Naive B cell (primary cell): Measurements from ENCODE around the gene PPP3R1. TPM values are rescaled to one million over a fixed set of nuclear protein-coding genes. Genes with fewer than 3 reads are reported as not detected.

ENCODE experiments used
- ATAC-seq, 2 donors: fragments of 150-1000 bp; cut with Tn5 transposase; 2 replicates each; pipeline ENCODE4 v1.10.0; 2021; ENCODE audit warnings: low read depth in 2 of 2, mild to moderate bottlenecking in 2 of 2, moderate library complexity in 2 of 2
- DNase-seq: peaks from one replicate; pipeline ENCODE4 v3.0.0; 2022
- H3K27ac Mint-ChIP-seq, 6 donors: one replicate each; pipeline ENCODE4 v1.8.0; 2020 to 2022; ENCODE audit warnings: mild to moderate bottlenecking in 6 of 6, mixed read lengths in 6 of 6, moderate library complexity in 5 of 6, inconsistent platforms in 2 of 6
- H3K27me3 Mint-ChIP-seq, 3 donors: one replicate each; pipeline ENCODE4 v1.8.0; 2021 to 2022; ENCODE audit warnings: mixed read lengths in 3 of 3, mild to moderate bottlenecking in 1 of 3
- H3K36me3 Mint-ChIP-seq, 2 donors: one replicate each; pipeline ENCODE4 v1.8.0; 2020 to 2022; ENCODE audit warnings: mixed read lengths in 2 of 2, inconsistent platforms in 1 of 2, mild to moderate bottlenecking in 1 of 2
- H3K4me1 Mint-ChIP-seq, 3 donors: one replicate each; pipeline ENCODE4 v1.8.0; 2020 to 2022; ENCODE audit warnings: mixed read lengths in 3 of 3, inconsistent platforms in 1 of 3, mild to moderate bottlenecking in 1 of 3, moderate library complexity in 1 of 3
- H3K4me3 Mint-ChIP-seq, 8 donors: one replicate each; pipeline ENCODE4 v1.8.0; 2020 to 2022; ENCODE audit warnings: mild to moderate bottlenecking in 8 of 8, mixed read lengths in 8 of 8, moderate library complexity in 8 of 8, inconsistent platforms in 2 of 8
- H3K9me3 Mint-ChIP-seq, 7 donors: one replicate each; pipeline ENCODE4 v1.8.0; 2020 to 2022; ENCODE audit warnings: mixed read lengths in 7 of 7, mild to moderate bottlenecking in 5 of 7, inconsistent platforms in 2 of 7, moderate library complexity in 1 of 7
- polyA plus RNA-seq, 6 donors: library from polyadenylated mRNA; unstranded; fragments of 300-500 nt; fragmentation: Illumina TruSeq; gene quantifications; one replicate each; pipeline ENCODE4 v1.2.3, GENCODE V29; 2021; ENCODE audit warnings: low read depth in 6 of 6

The PPP3R1 gene
- polyA plus RNA-seq, 6 donors from 2014 or later = 1.4 to 11.2 (median 6.6) TPM

- peaks cover 6 to 8% of the 10 kb centered on the region in 2 donors for H3K36me3 Mint-ChIP-seq
- no peaks in the 10 kb centered on the region for H3K27me3 Mint-ChIP-seq
- DNase-seq (no peak), ATAC-seq (no peak)
- H3K4me1 Mint-ChIP-seq = peaks cover 48 to 76% (median 74%) of the 10 kb centered on the region in 3 donors
- H3K27ac Mint-ChIP-seq = peak overlapping the region in 4 of 6 donors; percentile 6 to 81 (median 42)
- no peaks in the 10 kb centered on the region for H3K9me3 Mint-ChIP-seq
- H3K4me3 Mint-ChIP-seq = peak overlapping the region in 1 of 8 donors; percentile 35
Measured at GRCh38 chr2:68237404-68237803, 14.9 kb downstream of the PPP3R1 start.

- DNase-seq = no peak
- peak; percentile 20 to 24 for ATAC-seq
- Mint-ChIP-seq H3K9me3 (no peaks in the 10 kb centered on the region), H3K27ac (peak overlapping the region in 4 of 6 donors; percentile 26 to 81 (median 48)), H3K36me3 (peaks cover 6 to 8% of the 10 kb centered on the region in 2 donors), H3K4me3 (no peak overlapping the region), H3K4me1 (peaks cover 48 to 79% (median 75%) of the 10 kb centered on the region in 3 donors), H3K27me3 (no peaks in the 10 kb centered on the region)
Measured at GRCh38 chr2:68236876-68237275, 15.5 kb downstream of the PPP3R1 start.

GRCh38 chr2:68236103-68236734 lies 16.1 kb downstream of the PPP3R1 start:
- Mint-ChIP-seq H3K4me3 (peak overlapping the region in 5 of 8 donors; percentile 1 to 41 (median 29)), H3K27ac (peak overlapping the region in 5 of 6 donors; percentile 0 to 51 (median 5)), H3K9me3 (no peaks in the 10 kb centered on the region), H3K4me1 (peaks cover 49 to 79% (median 75%) of the 10 kb centered on the region in 3 donors), H3K27me3 (no peaks in the 10 kb centered on the region), H3K36me3 (peaks cover 6 to 10% of the 10 kb centered on the region in 2 donors)
- DNase-seq = no peak
- ATAC-seq = peak; percentile 73 to 89

- ATAC-seq (no peak), DNase-seq (no peak)
- Mint-ChIP-seq H3K9me3 (no peaks in the 10 kb centered on the region), H3K27ac (peak overlapping the region in 2 of 6 donors; percentile 0 to 9), H3K27me3 (no peaks in the 10 kb centered on the region), H3K4me3 (peak overlapping the region in 1 of 8 donors; percentile 3), H3K36me3 (peaks cover 5 to 6% of the 10 kb centered on the region in 2 donors), H3K4me1 (peaks cover 49 to 79% (median 77%) of the 10 kb centered on the region in 3 donors)
Measured at GRCh38 chr2:68235090-68235489, 17.2 kb downstream of the PPP3R1 start.

- no peaks in the 10 kb centered on the region for H3K9me3 Mint-ChIP-seq
- H3K4me3 Mint-ChIP-seq = no peak overlapping the region
- ATAC-seq = no peak
- no peak for DNase-seq
- peak overlapping the region in 3 of 6 donors; percentile 0 to 87 (median 43) for H3K27ac Mint-ChIP-seq
- peaks cover 52 to 79% (median 78%) of the 10 kb centered on the region in 3 donors for H3K4me1 Mint-ChIP-seq
- H3K27me3 Mint-ChIP-seq = no peaks in the 10 kb centered on the region
- H3K36me3 Mint-ChIP-seq = peaks cover 5 to 6% of the 10 kb centered on the region in 2 donors
Measured at GRCh38 chr2:68234405-68234804, 17.9 kb downstream of the PPP3R1 start.

- no peaks in the 10 kb centered on the region for H3K9me3 Mint-ChIP-seq
- no peak for DNase-seq
- H3K36me3 Mint-ChIP-seq = peaks cover 0 to 5% of the 10 kb centered on the region in 2 donors
- no peaks in the 10 kb centered on the region for H3K27me3 Mint-ChIP-seq
- peak overlapping the region in 5 of 8 donors; percentile 4 to 47 (median 30) for H3K4me3 Mint-ChIP-seq
- peak overlapping the region; percentile 23 to 76 (median 62) for H3K27ac Mint-ChIP-seq
- peaks cover 50 to 84% (median 76%) of the 10 kb centered on the region in 3 donors for H3K4me1 Mint-ChIP-seq
- no peak for ATAC-seq
Measured at GRCh38 chr2:68231061-68231372, 21.3 kb downstream of the PPP3R1 start.

GRCh38 chr2:68230241-68231060 lies 21.9 kb downstream of the PPP3R1 start:
- H3K4me3 Mint-ChIP-seq = peak overlapping the region in 4 of 8 donors; percentile 2 to 47 (median 20)
- no peak for ATAC-seq
- H3K9me3 Mint-ChIP-seq = no peaks in the 10 kb centered on the region
- no peak for DNase-seq
- peaks cover 0 to 8% of the 10 kb centered on the region in 2 donors for H3K36me3 Mint-ChIP-seq
- peaks cover 53 to 85% (median 76%) of the 10 kb centered on the region in 3 donors for H3K4me1 Mint-ChIP-seq
- no peaks in the 10 kb centered on the region for H3K27me3 Mint-ChIP-seq
- H3K27ac Mint-ChIP-seq = peak overlapping the region in 5 of 6 donors; percentile 60 to 76 (median 69)

- peaks cover 0 to 19% of the 10 kb centered on the region in 2 donors for H3K36me3 Mint-ChIP-seq
- H3K27ac Mint-ChIP-seq = peak overlapping the region in 3 of 6 donors; percentile 13 to 64 (median 52)
- H3K4me1 Mint-ChIP-seq = peaks cover 69 to 98% (median 84%) of the 10 kb centered on the region in 3 donors
- no peaks in the 10 kb centered on the region for H3K9me3 Mint-ChIP-seq
- DNase-seq (no peak), ATAC-seq (no peak)
- H3K27me3 Mint-ChIP-seq = no peaks in the 10 kb centered on the region
- H3K4me3 Mint-ChIP-seq = no peak overlapping the region
Measured at GRCh38 chr2:68226794-68227193, 25.5 kb downstream of the PPP3R1 start.

- peak overlapping the region in 5 of 8 donors; percentile 10 to 54 (median 26) for H3K4me3 Mint-ChIP-seq
- peaks cover 62 to 97% (median 80%) of the 10 kb centered on the region in 3 donors for H3K4me1 Mint-ChIP-seq
- ATAC-seq (peak; percentile 62 to 79), DNase-seq (no peak)
- peaks cover 0 to 13% of the 10 kb centered on the region in 2 donors for H3K36me3 Mint-ChIP-seq
- H3K27me3 Mint-ChIP-seq = no peaks in the 10 kb centered on the region
- peaks cover 0 to 1% (median 0%) of the 10 kb centered on the region in 7 donors for H3K9me3 Mint-ChIP-seq
- H3K27ac Mint-ChIP-seq = peak overlapping the region in 4 of 6 donors; percentile 18 to 75 (median 48)
Measured at GRCh38 chr2:68225119-68225632, 27.2 kb downstream of the PPP3R1 start.

GRCh38 chr2:68223419-68223818 lies 28.9 kb downstream of the PPP3R1 start:
- Mint-ChIP-seq H3K27me3 (no peaks in the 10 kb centered on the region), H3K9me3 (peaks cover 0 to 1% (median 0%) of the 10 kb centered on the region in 7 donors), H3K36me3 (peaks cover 0 to 13% of the 10 kb centered on the region in 2 donors), H3K4me3 (no peak overlapping the region), H3K4me1 (peaks cover 60 to 97% (median 77%) of the 10 kb centered on the region in 3 donors), H3K27ac (peak overlapping the region in 4 of 6 donors; percentile 30 to 77 (median 44))
- ATAC-seq (no peak), DNase-seq (no peak)

- Mint-ChIP-seq H3K4me3 (peak overlapping the region in 2 of 8 donors; percentile 17 to 55), H3K36me3 (peaks cover 0 to 13% of the 10 kb centered on the region in 2 donors), H3K27me3 (no peaks in the 10 kb centered on the region), H3K9me3 (peaks cover 0 to 1% (median 0%) of the 10 kb centered on the region in 7 donors), H3K4me1 (peaks cover 54 to 90% (median 72%) of the 10 kb centered on the region in 3 donors), H3K27ac (peak overlapping the region in 3 of 6 donors; percentile 49 to 77 (median 75))
- DNase-seq (no peak), ATAC-seq (no peak)
Measured at GRCh38 chr2:68222287-68222686, 30.0 kb downstream of the PPP3R1 start.

- DNase-seq (no peak), ATAC-seq (no peak)
- Mint-ChIP-seq H3K27ac (peak overlapping the region in 2 of 6 donors; percentile 6 to 57), H3K27me3 (no peaks in the 10 kb centered on the region), H3K4me1 (peaks cover 51 to 74% (median 69%) of the 10 kb centered on the region in 3 donors), H3K36me3 (peaks cover 8 to 11% of the 10 kb centered on the region in 2 donors), H3K9me3 (peaks cover 0 to 1% (median 0%) of the 10 kb centered on the region in 7 donors), H3K4me3 (peak overlapping the region in 5 of 8 donors; percentile 2 to 42 (median 23))
Measured at GRCh38 chr2:68218343-68218901, 33.9 kb downstream of the PPP3R1 start.

- Mint-ChIP-seq H3K9me3 (peaks cover 0 to 1% (median 0%) of the 10 kb centered on the region in 7 donors), H3K27ac (peak overlapping the region in 1 of 6 donors; percentile 49), H3K4me3 (no peak overlapping the region), H3K27me3 (no peaks in the 10 kb centered on the region), H3K36me3 (peaks cover 8 to 11% of the 10 kb centered on the region in 2 donors), H3K4me1 (peaks cover 48 to 73% (median 67%) of the 10 kb centered on the region in 3 donors)
- DNase-seq (no peak), ATAC-seq (no peak)
Measured at GRCh38 chr2:68217729-68218128, 34.6 kb downstream of the PPP3R1 start.
